IMR-90 (cell line): ENCODE data around the gene WNT2B. TPM values are rescaled to one million over a fixed set of nuclear protein-coding genes. Genes with fewer than 3 reads are reported as not detected.

Source experiments
- ATAC-seq: fragments of 200-7000 bp; cut with Tn5 transposase; 2 replicates; pipeline ENCODE4 v1.9.1; 2020; ENCODE audit warnings: low read depth, mild to moderate bottlenecking, moderate library complexity
- BruUV-seq: library from RNA; stranded (reverse); fragments of 400-500 nt; replicated peaks from 2 replicates; lab custom pipeline; 2021; lab: Mats Ljungman, UMichigan
- CTCF ChIA-PET: fragments of 300-600 bp; formaldehyde crosslinking; extraction: SDS; loops from one replicate; lab custom pipeline; 2021; ENCODE audit warnings: antibody characterized with exemption; lab: Yijun Ruan, JAX
- POLR2A ChIA-PET: fragments of 300-600 bp; sonication (Branson Sonifier 250); formaldehyde crosslinking; loops from one replicate; lab custom pipeline; 2022; ENCODE audit warnings: antibody characterized with exemption; ENCODE audit not compliant: unreplicated experiment; lab: Charles Lee
- DNase-seq: peaks from one replicate; pipeline ENCODE4 v3.0.0; 2013
- H2AFZ ChIP-seq: replicated peaks from 2 replicates; pipeline ENCODE3; 2013; ENCODE audit warnings: low read length, mild to moderate bottlenecking; ENCODE audit not compliant: poor library complexity
- H2AK5ac ChIP-seq: 2 replicates; pipeline ENCODE4 v1.6.1; 2013; ENCODE audit warnings: low read depth, low read length, inconsistent platforms
- H2AK9ac ChIP-seq: replicated peaks from 2 replicates; pipeline ENCODE3; 2013; ENCODE audit warnings: mild to moderate bottlenecking, low read depth, low read length, moderate library complexity; ENCODE audit not compliant: poor library complexity
- H2BK120ac ChIP-seq: 2 replicates; pipeline ENCODE4 v1.6.1; 2013; ENCODE audit warnings: low read depth, low read length, inconsistent platforms
- H2BK15ac ChIP-seq: 3 replicates; pipeline ENCODE4 v1.6.1; 2013; ENCODE audit warnings: low read depth, low read length, inconsistent platforms
- H2BK20ac ChIP-seq: 2 replicates; pipeline ENCODE4 v1.6.1; 2013; ENCODE audit warnings: low read depth, mild to moderate bottlenecking, inconsistent platforms, low read length, moderate library complexity
- H2BK5ac ChIP-seq: 2 replicates; pipeline ENCODE4 v1.6.1; 2013; ENCODE audit warnings: mild to moderate bottlenecking, low read depth, low read length, inconsistent platforms; ENCODE audit not compliant: poor library complexity, severe bottlenecking
- H3K14ac ChIP-seq: replicated peaks from 2 replicates; pipeline ENCODE4 v1.6.1; 2013; ENCODE audit warnings: low read depth, low read length, inconsistent platforms
- H3K18ac ChIP-seq: 2 replicates; pipeline ENCODE4 v1.6.1; 2013; ENCODE audit warnings: low read depth, low read length, control low read depth
- H3K23ac ChIP-seq: 2 replicates; pipeline ENCODE4 v1.6.1; 2013; ENCODE audit warnings: low read depth, low read length, inconsistent platforms
- H3K27ac ChIP-seq: 2 replicates; pipeline ENCODE4 v1.5.1; 2013; ENCODE audit warnings: mild to moderate bottlenecking, control low read depth, low read length; ENCODE audit not compliant: insufficient read depth
- H3K27me3 ChIP-seq: 2 replicates; pipeline ENCODE4 v1.6.1; 2013; ENCODE audit warnings: low read length; ENCODE audit not compliant: control insufficient read depth, insufficient read depth
- H3K36me3 ChIP-seq: 2 replicates; pipeline ENCODE4 v1.6.1; 2013; ENCODE audit warnings: low read length, mixed read lengths; ENCODE audit not compliant: control insufficient read depth, insufficient read depth
- H3K4ac ChIP-seq: 2 replicates; pipeline ENCODE4 v1.6.1; 2013; ENCODE audit warnings: low read depth, low read length, inconsistent platforms
- H3K4me1 ChIP-seq: 2 replicates; pipeline ENCODE4 v1.6.1; 2013; ENCODE audit warnings: low read length, mixed read lengths; ENCODE audit not compliant: control insufficient read depth, insufficient read depth
- H3K4me2 ChIP-seq: 2 replicates; pipeline ENCODE4 v1.6.1; 2013; ENCODE audit warnings: low read depth, mild to moderate bottlenecking, control low read depth, low read length, moderate library complexity
- H3K4me3 ChIP-seq: 2 replicates; pipeline ENCODE4 v1.5.1; 2013; ENCODE audit warnings: low read depth, mild to moderate bottlenecking, control low read depth, low read length, moderate library complexity; ENCODE audit not compliant: insufficient read depth
- H3K56ac ChIP-seq: 2 replicates; pipeline ENCODE4 v1.6.1; 2013; ENCODE audit warnings: low read length, inconsistent platforms; ENCODE audit not compliant: insufficient read depth; ENCODE audit errors: extremely low read depth
- H3K79me1 ChIP-seq, 2 experiments: 2 replicates each; pipeline ENCODE4 v1.6.1; 2013; ENCODE audit warnings: low read length in 2 of 2, inconsistent platforms in 1 of 2, low read depth in 1 of 2
- H3K9ac ChIP-seq: 2 replicates; pipeline ENCODE4 v1.6.1; 2013; ENCODE audit warnings: low read depth, low read length, control low read depth
- H3K9me1 ChIP-seq: 2 replicates; pipeline ENCODE4 v1.6.1; 2013; ENCODE audit warnings: low read length, inconsistent platforms; ENCODE audit not compliant: insufficient read depth
- H3K9me3 ChIP-seq: 2 replicates; pipeline ENCODE4 v1.6.1; 2013; ENCODE audit warnings: low read length; ENCODE audit not compliant: control insufficient read depth, insufficient read depth
- H4K20me1 ChIP-seq: 2 replicates; pipeline ENCODE4 v1.6.1; 2013; ENCODE audit warnings: low read length, inconsistent platforms; ENCODE audit not compliant: insufficient read depth
- H4K5ac ChIP-seq: 2 replicates; pipeline ENCODE4 v1.6.1; 2013; ENCODE audit warnings: mild to moderate bottlenecking, low read depth, low read length, control low read depth
- H4K8ac ChIP-seq, 2 experiments: 2 replicates each; pipeline ENCODE4 v1.6.1; 2013; ENCODE audit warnings: low read depth in 2 of 2, low read length in 2 of 2, control low read depth in 1 of 2, inconsistent platforms in 1 of 2
- H4K91ac ChIP-seq: 2 replicates; pipeline ENCODE4 v1.6.1; 2013; ENCODE audit warnings: low read depth, low read length, inconsistent platforms; ENCODE audit not compliant: insufficient read depth
- WGBS, 2 experiments: methylation state at CpG; one replicate each; pipeline versions ENCODE4 v1.1.5 to v1.1.7; 2013; ENCODE audit warnings: missing lambda C conversion rate in 2 of 2; ENCODE audit not compliant: insufficient read length in 1 of 2; ENCODE audit errors: extremely low coverage in 2 of 2; 5-methylcytosine and 5-hydroxymethylcytosine counted together
- dilution Hi-C: fragments of 300-500 bp; cut with HindIII; formaldehyde crosslinking; loops from one replicate; pipeline ENCODE4 v1.14.3; 2018; ENCODE audit warnings: low sequenced_read_pairs; ENCODE audit not compliant: unreplicated experiment
- in situ Hi-C: fragments of 300-500 bp; cut with MboI; formaldehyde crosslinking; loops from 3 replicates; pipeline ENCODE4 v1.14.3; 2019; ENCODE audit warnings: low sequenced_read_pairs, inconsistent platforms, mixed read lengths
- intact Hi-C: fragments of 100-400 bp; cut with micrococcal nuclease; formaldehyde crosslinking; loops from 2 replicates; pipeline ENCODE4 v1.10.0; 2022
- polyA plus RNA-seq, 3 experiments: library from polyadenylated mRNA; depleted of rRNA; stranded (reverse); fragments of >200 nt; gene quantifications; 2 replicates each; pipeline ENCODE4 v1.2.3, GENCODE V29; 2012; ENCODE audit warnings: low replicate concordance in 1 of 3
- total RNA-seq: library from RNA; depleted of rRNA; stranded (reverse); fragments of >200 nt; gene quantifications from 2 replicates; pipeline ENCODE4 v1.2.3, GENCODE V29; 2012
- TF ChIP-seq, protein P1 (sequence below): conservative IDR thresholded peaks from 2 replicates; pipeline ENCODE4 v1.5.1; 2012; ENCODE audit warnings: mild to moderate bottlenecking, low read depth, low read length, improper control_type of control experiment

The WNT2B gene
- total and polyA plus RNA-seq, 2 of the 4 experiments (the other 2 are of a cell fraction): 0.50 to 0.54 TPM

DNA sequence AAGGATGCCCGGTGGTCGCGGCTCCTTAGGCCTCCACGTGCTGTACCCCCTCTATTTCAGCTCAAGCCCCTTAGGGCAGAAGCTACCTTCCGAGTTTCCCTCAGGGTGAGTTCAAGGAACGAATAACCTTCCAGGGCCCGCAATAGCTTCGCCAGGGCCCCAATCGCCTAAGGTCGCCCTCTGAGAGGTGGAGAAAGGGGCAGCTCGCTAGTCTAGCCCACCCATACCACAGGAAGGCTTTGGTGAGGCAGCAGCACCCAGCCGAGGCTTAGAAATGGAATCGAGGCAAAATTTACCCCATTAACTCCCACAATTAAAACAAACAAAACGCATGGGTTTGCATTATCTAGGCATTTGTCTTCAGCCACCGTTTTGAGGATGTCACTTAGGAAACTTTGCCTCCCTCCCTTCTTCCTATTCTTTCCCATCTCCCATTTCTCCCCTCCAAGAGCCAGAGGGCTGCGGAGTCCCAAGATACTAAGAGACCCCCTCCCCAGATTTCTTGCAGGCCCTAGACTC is 954 bp downstream of the WNT2B start:
- H2AK9ac ChIP-seq: no peak overlapping the region
- ChIA-PET CTCF (no interaction called here), POLR2A (no interaction called here)
- no peak overlapping the region for H2AK5ac ChIP-seq
- no peak overlapping the region for H3K4me2 ChIP-seq
- TF ChIP-seq, protein P1, sequence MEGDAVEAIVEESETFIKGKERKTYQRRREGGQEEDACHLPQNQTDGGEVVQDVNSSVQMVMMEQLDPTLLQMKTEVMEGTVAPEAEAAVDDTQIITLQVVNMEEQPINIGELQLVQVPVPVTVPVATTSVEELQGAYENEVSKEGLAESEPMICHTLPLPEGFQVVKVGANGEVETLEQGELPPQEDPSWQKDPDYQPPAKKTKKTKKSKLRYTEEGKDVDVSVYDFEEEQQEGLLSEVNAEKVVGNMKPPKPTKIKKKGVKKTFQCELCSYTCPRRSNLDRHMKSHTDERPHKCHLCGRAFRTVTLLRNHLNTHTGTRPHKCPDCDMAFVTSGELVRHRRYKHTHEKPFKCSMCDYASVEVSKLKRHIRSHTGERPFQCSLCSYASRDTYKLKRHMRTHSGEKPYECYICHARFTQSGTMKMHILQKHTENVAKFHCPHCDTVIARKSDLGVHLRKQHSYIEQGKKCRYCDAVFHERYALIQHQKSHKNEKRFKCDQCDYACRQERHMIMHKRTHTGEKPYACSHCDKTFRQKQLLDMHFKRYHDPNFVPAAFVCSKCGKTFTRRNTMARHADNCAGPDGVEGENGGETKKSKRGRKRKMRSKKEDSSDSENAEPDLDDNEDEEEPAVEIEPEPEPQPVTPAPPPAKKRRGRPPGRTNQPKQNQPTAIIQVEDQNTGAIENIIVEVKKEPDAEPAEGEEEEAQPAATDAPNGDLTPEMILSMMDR: no peak
- no peak overlapping the region for H2BK20ac ChIP-seq
- dilution Hi-C loops (no loop called here), intact Hi-C loops (no loop called here), in situ Hi-C loops (loop anchor here (10.0 kb wide), 1 partner anchor 195 kb away; the partner anchor contains the start of gene RHOC)
- H2AFZ ChIP-seq: no peak overlapping the region
- H3K23ac ChIP-seq: no peak overlapping the region
- no peak overlapping the region for H3K4me3 ChIP-seq
- WGBS, 2 experiments: 40% methylated on average over 1 of the region's 16 CpGs; no CpG with 5 or more reads in 1 of the 2 experiments
- H3K9ac ChIP-seq: no peak overlapping the region
- peaks cover 10% of the 10 kb centered on the region for H3K9me1 ChIP-seq
- no peaks in the 10 kb centered on the region for H3K36me3 ChIP-seq
- no TSS peak for BruUV-seq
- no peak overlapping the region for H3K14ac ChIP-seq
- H3K27me3 ChIP-seq: peaks cover 42% of the 10 kb centered on the region
- no peak overlapping the region for H4K91ac ChIP-seq
- peaks cover 4% of the 10 kb centered on the region; the same call in 1 of the 2 replicates for H4K20me1 ChIP-seq
- no peak overlapping the region for H3K4ac ChIP-seq
- H3K56ac ChIP-seq: no peak overlapping the region
- H4K5ac ChIP-seq: no peak overlapping the region
- no peak overlapping the region for H2BK15ac ChIP-seq
- H3K9me3 ChIP-seq: peaks cover 4% of the 10 kb centered on the region; the same call in 1 of the 2 replicates
- no peaks in the 10 kb centered on the region for H3K79me1 ChIP-seq
- no peak overlapping the region for H3K27ac ChIP-seq
- H3K4me1 ChIP-seq: peaks cover 20% of the 10 kb centered on the region
- no peak for DNase-seq
- no peak overlapping the region for H4K8ac ChIP-seq
- no peak overlapping the region for H2BK120ac ChIP-seq
- H2BK5ac ChIP-seq: no peak overlapping the region
- no peak overlapping the region for H3K18ac ChIP-seq
- ATAC-seq: no peak
